ENCODE results near the gene FBH1.
"Not testable (repeated sequence)": the region's sequence is repeated elsewhere in the genome, so short reads cannot be mapped to it uniquely, and the experiment has no call there.

Gene FBH1

GRCh38 chr10:5889624-5890451, at the start of gene FBH1, which contains the start of gene ANKRD16:
Gene FBH1 (plus strand): TSS chr10:5890243. CDS start chr10:5890346, 103 bp downstream.
Gene ANKRD16 (minus strand): TSS chr10:5889893. CDS start chr10:5889354, 539 bp downstream.
- DNase-seq, result peak; percentile 97

GRCh38 chr10:5840314-5841307, 49.4 kb upstream of the FBH1 start:
- DNase-seq, result no peak

- no peak for DNase-seq
Observed at GRCh38 chr10:5841965-5842364, 48.1 kb upstream of the FBH1 start.

GRCh38 chr10:5843686-5844344, 46.2 kb upstream of the FBH1 start:
- no peak for DNase-seq

GRCh38 chr10:5844345-5845055, 45.5 kb upstream of the FBH1 start:
- DNase-seq, result no peak

GRCh38 chr10:5846667-5847066, 43.4 kb upstream of the FBH1 start:
- not testable (repeated sequence) for DNase-seq

GRCh38 chr10:5854131-5854475, 35.9 kb upstream of the FBH1 start:
- DNase-seq, result no peak

GRCh38 chr10:5855979-5856700, 33.9 kb upstream of the FBH1 start:
- DNase-seq, result no peak

GRCh38 chr10:5856701-5857004, 33.4 kb upstream of the FBH1 start:
- no peak for DNase-seq

- no peak for DNase-seq
Observed at GRCh38 chr10:5858811-5859210, 31.2 kb upstream of the FBH1 start.

GRCh38 chr10:5860066-5860465, 30.0 kb upstream of the FBH1 start:
- no peak for DNase-seq

GRCh38 chr10:5862360-5862961, 27.6 kb upstream of the FBH1 start:
- no peak for DNase-seq

GRCh38 chr10:5862981-5863685, 26.9 kb upstream of the FBH1 start:
- not testable (repeated sequence) for DNase-seq

- DNase-seq, result not testable (repeated sequence)
Observed at GRCh38 chr10:5866451-5867081, 23.5 kb upstream of the FBH1 start.

GRCh38 chr10:5867091-5867615, 22.9 kb upstream of the FBH1 start:
- peak; percentile 0 for DNase-seq

- not testable (repeated sequence) for DNase-seq
Observed at GRCh38 chr10:5868383-5868782, 21.7 kb upstream of the FBH1 start.

GRCh38 chr10:5869156-5869555, 20.9 kb upstream of the FBH1 start:
- no peak for DNase-seq

GRCh38 chr10:5871596-5871995, 18.4 kb upstream of the FBH1 start:
- no peak for DNase-seq

GRCh38 chr10:5873515-5873995, 16.5 kb upstream of the FBH1 start:
- peak; percentile 34 for DNase-seq

All from NCI-H69 (cell line).